Measurements from ENCODE around the gene GRM1.

- TF ChIP-seq CTCF (tag by site-specific recombination; IDR thresholded peaks at IDR 0.05) (no peak), SP3 (tag by site-specific recombination; IDR thresholded peaks at IDR 0.05) (no peak), ZNF423 (tag by site-specific recombination; IDR thresholded peaks at IDR 0.05) (no peak), ZNF184 (tag by site-specific recombination; IDR thresholded peaks at IDR 0.05) (no peak)
- TF ChIP-seq, protein P1, sequence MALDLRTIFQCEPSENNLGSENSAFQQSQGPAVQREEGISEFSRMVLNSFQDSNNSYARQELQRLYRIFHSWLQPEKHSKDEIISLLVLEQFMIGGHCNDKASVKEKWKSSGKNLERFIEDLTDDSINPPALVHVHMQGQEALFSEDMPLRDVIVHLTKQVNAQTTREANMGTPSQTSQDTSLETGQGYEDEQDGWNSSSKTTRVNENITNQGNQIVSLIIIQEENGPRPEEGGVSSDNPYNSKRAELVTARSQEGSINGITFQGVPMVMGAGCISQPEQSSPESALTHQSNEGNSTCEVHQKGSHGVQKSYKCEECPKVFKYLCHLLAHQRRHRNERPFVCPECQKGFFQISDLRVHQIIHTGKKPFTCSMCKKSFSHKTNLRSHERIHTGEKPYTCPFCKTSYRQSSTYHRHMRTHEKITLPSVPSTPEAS (tag by site-specific recombination; IDR thresholded peaks at IDR 0.05): no peak
Observed at GRCh38 chr6:146429831-146430230, 401.0 kb downstream of the GRM1 start.

All from HEK293 (cell line).